IPS DF 6.9 (cell line): ENCODE measurements around the gene ITPRID2.

Experiments
- DNase-seq: peaks from one replicate; pipeline ENCODE4 v3.0.0-alpha.2; 2013; ENCODE audit warnings: low read depth, low spot score
- H3K27ac ChIP-seq: one replicate; pipeline ENCODE4 v1.5.1; 2013; ENCODE audit warnings: low read length, control low read depth
- H3K27me3 ChIP-seq: 2 replicates; pipeline ENCODE4 v1.6.1; 2013; ENCODE audit warnings: mild to moderate bottlenecking, low read length; ENCODE audit not compliant: control insufficient read depth, insufficient read depth
- H3K36me3 ChIP-seq: 2 replicates; pipeline ENCODE4 v1.6.1; 2013; ENCODE audit warnings: low read length; ENCODE audit not compliant: control insufficient read depth, insufficient read depth
- H3K4me1 ChIP-seq: 2 replicates; pipeline ENCODE4 v1.6.1; 2013; ENCODE audit warnings: low read length; ENCODE audit not compliant: control insufficient read depth, insufficient read depth
- H3K4me3 ChIP-seq: 2 replicates; pipeline ENCODE4 v1.5.1; 2013; ENCODE audit warnings: mild to moderate bottlenecking, low read length
- H3K9me3 ChIP-seq: 2 replicates; pipeline ENCODE4 v1.6.1; 2013; ENCODE audit warnings: low read length, inconsistent platforms; ENCODE audit not compliant: control insufficient read depth, insufficient read depth
- WGBS: extraction: QIAGEN DNeasy Blood & Tissue Kit; methylation state at CpG from one replicate; pipeline ENCODE4 v1.1.7; 2013; ENCODE audit warnings: mixed read lengths, missing lambda C conversion rate; ENCODE audit not compliant: insufficient read length, insufficient coverage; 5-methylcytosine and 5-hydroxymethylcytosine counted together

Gene ITPRID2

DNA sequence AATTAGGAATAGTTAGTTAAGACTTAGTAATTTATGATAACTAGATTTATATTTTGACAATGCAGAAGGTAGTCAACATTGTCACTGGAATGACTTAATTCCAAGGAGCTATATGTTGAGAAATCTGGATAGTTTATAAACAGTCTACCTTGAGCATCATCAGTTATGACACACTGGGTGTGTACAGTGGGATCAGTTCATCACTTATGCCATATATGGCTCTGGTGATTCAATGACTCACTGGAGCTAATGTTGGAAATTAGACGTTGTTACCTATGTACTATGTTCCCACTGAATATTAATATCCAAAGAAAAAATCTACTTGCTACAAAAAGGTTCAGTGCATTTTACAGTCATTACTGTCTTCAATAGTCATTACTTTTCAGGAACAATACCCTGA lies 34.0 kb upstream of the ITPRID2 start:
- Histone ChIP-seq H3K4me3 (no peak overlapping the region), H3K9me3 (no peaks in the 10 kb centered on the region), H3K27ac (no peak overlapping the region), H3K27me3 (no peaks in the 10 kb centered on the region), H3K4me1 (no peaks in the 10 kb centered on the region), H3K36me3 (no peaks in the 10 kb centered on the region)
- WGBS, result no CpG with 5 or more reads among the region's 1 CpG
- DNase-seq, result no peak

DNA sequence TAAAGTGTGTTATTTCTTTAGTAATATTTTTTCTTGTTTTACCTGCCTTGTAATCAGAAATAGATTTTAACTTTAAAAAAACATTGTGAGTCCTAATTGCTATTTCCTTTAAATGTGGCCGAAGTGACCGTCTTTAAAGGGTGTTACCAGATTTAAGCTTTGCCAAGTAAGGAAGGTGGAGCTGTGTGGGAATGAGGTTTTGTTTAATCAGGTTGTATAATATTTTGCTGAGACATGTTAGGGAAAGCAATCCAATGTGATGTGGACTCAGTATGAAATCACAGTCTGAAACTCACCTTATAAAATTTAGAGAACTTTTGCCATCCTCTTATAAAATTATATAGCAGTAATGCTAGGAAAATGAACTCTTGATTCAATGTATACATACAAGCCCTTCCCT lies 32.9 kb upstream of the ITPRID2 start:
- Histone ChIP-seq H3K4me1 (no peaks in the 10 kb centered on the region), H3K9me3 (no peaks in the 10 kb centered on the region), H3K27me3 (no peaks in the 10 kb centered on the region), H3K27ac (no peak overlapping the region), H3K36me3 (no peaks in the 10 kb centered on the region), H3K4me3 (no peak overlapping the region)
- no peak for DNase-seq
- WGBS, result no CpG with 5 or more reads among the region's 2 CpGs

DNA sequence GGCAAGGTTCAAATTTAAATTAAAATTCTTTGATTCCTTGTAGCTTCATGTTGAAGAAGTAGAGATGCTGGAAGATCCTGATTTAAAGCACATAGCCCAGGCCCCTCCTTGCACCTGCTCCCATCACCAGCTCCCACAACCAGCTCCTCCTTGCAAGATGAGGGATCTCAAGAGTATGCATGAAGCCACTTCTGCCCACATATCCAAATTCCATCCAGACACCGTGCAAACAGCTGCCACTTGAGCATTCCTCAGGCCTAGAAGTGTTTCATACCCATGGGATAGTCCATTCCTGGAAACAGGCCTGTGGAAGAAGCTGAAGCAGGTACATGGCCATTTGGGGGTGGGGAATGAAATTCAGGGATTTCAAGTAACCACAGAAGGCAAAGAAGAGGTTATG lies 32.4 kb upstream of the ITPRID2 start:
- H3K4me1 ChIP-seq, result no peaks in the 10 kb centered on the region
- H3K27me3 ChIP-seq, result no peaks in the 10 kb centered on the region
- H3K4me3 ChIP-seq, result no peak overlapping the region
- H3K27ac ChIP-seq, result no peak overlapping the region
- no peak for DNase-seq
- no peaks in the 10 kb centered on the region for H3K9me3 ChIP-seq
- no peaks in the 10 kb centered on the region for H3K36me3 ChIP-seq
- WGBS, result no CpG with 5 or more reads among the region's 1 CpG

DNA sequence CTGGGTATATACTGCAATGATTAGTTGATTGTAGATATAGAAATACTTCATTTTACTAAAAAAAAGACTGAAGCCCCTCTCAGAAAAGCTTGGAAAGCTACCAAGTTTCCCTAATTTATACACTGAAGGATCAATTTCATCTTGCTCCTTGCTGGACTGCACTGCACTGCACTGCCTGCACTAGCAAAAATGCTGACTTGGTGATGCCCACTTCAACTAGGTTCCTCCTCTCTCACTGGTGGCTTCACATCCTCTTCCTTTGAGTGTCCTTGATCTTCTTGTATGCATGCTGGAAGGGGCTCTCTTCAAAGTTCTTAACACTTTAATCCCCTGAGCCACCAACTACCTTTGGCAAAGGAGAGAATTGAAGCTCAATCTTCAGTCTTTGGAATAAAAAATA lies 31.7 kb upstream of the ITPRID2 start:
- H3K27me3 ChIP-seq, result no peaks in the 10 kb centered on the region
- no peak overlapping the region for H3K27ac ChIP-seq
- no peak for DNase-seq
- H3K4me3 ChIP-seq, result no peak overlapping the region
- H3K4me1 ChIP-seq, result no peaks in the 10 kb centered on the region
- H3K36me3 ChIP-seq, result no peaks in the 10 kb centered on the region
- H3K9me3 ChIP-seq, result no peaks in the 10 kb centered on the region

DNA sequence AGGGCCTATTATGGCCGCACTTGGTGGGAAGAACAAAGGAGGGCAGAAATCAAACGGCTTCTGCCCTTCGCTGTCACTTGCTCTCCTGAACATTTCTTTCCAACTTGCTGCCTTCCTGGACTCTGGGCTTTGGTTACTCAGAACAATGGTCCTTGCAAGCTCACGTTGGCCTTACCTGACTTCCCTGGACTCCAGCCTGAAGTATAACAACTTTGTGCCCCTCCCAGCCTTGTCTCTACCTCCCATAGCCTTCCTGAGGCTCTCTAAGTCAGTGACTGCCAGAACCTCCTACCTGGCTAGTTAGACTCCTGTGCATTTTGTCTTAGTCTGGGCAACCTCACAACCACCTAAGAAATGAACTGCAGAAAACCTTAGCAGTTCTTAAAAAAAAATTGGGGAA lies 30.2 kb upstream of the ITPRID2 start:
- H3K27me3 ChIP-seq, result no peaks in the 10 kb centered on the region
- no peak overlapping the region for H3K27ac ChIP-seq
- H3K9me3 ChIP-seq, result no peaks in the 10 kb centered on the region
- H3K4me1 ChIP-seq, result no peaks in the 10 kb centered on the region
- no CpG with 5 or more reads among the region's 4 CpGs for WGBS
- DNase-seq, result no peak
- no peak overlapping the region for H3K4me3 ChIP-seq
- no peaks in the 10 kb centered on the region for H3K36me3 ChIP-seq

DNA sequence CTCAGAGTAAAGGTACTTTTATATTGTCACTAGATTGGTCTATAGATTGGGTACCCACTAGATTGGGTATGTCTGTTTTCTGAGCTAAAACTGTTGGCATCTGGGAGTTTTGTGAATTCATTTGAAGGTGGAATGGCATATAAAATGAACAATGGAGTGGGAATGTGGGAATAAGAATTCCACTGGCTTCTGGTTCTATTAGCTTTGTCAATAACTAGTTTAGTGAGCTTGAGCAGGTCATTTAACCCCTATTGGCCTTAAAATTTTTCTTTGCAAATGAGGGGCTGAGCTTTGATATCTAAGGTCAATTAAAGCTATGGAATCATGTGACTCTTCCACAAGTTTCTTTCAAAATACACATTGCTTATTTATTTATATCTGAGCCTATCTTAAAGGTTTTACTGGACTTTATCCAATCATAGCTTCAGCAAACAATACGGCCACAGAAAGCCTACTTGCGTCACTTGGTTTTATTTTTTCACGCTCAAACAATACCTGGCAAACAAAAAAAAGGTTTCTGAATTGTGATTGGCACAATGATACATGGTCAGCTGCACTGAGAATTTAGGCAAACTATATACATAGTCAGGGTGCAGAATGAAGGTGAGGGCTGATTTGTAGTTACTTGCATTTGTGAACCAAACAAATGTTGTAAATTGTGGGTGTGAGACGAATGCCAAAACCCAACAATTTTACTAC lies 28.8 kb upstream of the ITPRID2 start:
- no peak overlapping the region for H3K4me3 ChIP-seq
- WGBS, result no CpG with 5 or more reads among the region's 4 CpGs
- no peaks in the 10 kb centered on the region for H3K4me1 ChIP-seq
- H3K27me3 ChIP-seq, result no peaks in the 10 kb centered on the region
- no peak overlapping the region for H3K27ac ChIP-seq
- no peaks in the 10 kb centered on the region for H3K9me3 ChIP-seq
- H3K36me3 ChIP-seq, result no peaks in the 10 kb centered on the region
- no peak for DNase-seq

DNA sequence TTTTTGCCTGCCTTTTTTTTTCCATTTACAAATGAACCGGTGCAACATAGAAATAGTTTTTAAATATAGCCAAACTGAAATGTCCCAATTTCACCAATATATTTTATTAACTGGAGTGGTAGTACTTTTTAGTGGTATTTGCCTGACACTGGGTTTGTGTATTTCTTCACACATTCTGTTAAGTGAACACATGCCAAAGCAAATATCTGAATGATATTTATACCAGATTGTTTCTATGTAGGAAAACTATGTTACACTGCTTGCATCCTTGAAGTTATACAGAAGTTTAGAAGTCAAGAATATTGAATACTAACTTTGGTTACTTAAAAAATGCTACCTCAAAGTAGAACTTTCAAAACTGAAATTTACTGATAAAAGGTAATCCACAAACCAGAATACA lies 19.4 kb upstream of the ITPRID2 start:
- no peak overlapping the region for H3K27ac ChIP-seq
- no peak overlapping the region for H3K4me3 ChIP-seq
- no peaks in the 10 kb centered on the region for H3K36me3 ChIP-seq
- no CpG with 5 or more reads among the region's 1 CpG for WGBS
- no peaks in the 10 kb centered on the region for H3K4me1 ChIP-seq
- no peak for DNase-seq
- H3K27me3 ChIP-seq, result no peaks in the 10 kb centered on the region
- no peaks in the 10 kb centered on the region for H3K9me3 ChIP-seq

DNA sequence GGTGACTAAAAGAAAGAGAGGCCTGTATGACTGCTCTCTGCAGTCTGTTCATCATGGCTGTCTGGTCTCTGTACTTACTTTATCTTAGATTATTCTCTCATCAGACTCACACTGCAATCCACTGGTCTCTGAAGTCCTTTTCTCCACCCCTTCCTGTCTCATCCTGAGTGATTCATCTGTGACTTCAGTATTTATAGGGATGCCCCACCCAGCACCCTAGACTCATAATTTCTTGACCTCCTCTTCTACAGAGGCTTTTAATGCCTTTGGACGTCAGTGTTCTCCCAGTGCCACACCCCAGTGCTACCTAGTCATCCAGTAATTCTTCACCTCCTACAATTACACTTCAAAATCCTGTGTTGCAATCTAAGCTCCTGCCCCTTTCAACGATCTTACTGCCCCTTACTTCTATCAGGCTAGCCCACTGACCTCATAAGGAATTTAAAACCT lies 14.9 kb upstream of the ITPRID2 start:
- DNase-seq, result no peak
- no peak overlapping the region for H3K4me3 ChIP-seq
- H3K27me3 ChIP-seq, result no peaks in the 10 kb centered on the region
- no peaks in the 10 kb centered on the region for H3K36me3 ChIP-seq
- no peak overlapping the region for H3K27ac ChIP-seq
- no CpG with 5 or more reads among the region's 2 CpGs for WGBS
- no peaks in the 10 kb centered on the region for H3K4me1 ChIP-seq
- no peaks in the 10 kb centered on the region for H3K9me3 ChIP-seq

DNA sequence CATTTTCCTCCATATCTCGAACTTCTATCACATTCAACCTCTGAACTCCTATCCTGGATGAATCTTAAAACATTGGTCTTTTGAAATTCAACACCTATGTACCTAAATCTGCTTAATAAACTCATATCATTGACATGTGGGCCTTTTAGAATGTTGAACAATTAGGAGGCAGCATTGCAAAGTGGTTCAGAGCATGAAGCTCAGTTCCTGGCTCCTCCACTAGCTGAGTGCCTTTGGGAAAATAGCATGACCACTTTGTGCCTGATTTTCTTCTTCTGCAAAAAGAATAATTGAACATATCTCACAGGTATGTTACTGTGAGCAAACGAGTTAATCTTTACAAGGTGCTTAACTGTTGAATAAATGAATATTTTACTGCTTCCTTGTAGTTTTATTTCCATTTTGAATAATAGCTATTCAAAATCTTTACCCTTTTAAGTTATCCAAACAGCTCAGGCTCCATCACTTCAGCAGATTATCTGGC lies 14.3 kb upstream of the ITPRID2 start:
- Histone ChIP-seq H3K36me3 (no peaks in the 10 kb centered on the region), H3K9me3 (no peaks in the 10 kb centered on the region), H3K27ac (no peak overlapping the region), H3K4me1 (no peaks in the 10 kb centered on the region), H3K4me3 (no peak overlapping the region), H3K27me3 (no peaks in the 10 kb centered on the region)
- no peak for DNase-seq
- WGBS, result 100% methylated on average over 1 of the region's 2 CpGs

DNA sequence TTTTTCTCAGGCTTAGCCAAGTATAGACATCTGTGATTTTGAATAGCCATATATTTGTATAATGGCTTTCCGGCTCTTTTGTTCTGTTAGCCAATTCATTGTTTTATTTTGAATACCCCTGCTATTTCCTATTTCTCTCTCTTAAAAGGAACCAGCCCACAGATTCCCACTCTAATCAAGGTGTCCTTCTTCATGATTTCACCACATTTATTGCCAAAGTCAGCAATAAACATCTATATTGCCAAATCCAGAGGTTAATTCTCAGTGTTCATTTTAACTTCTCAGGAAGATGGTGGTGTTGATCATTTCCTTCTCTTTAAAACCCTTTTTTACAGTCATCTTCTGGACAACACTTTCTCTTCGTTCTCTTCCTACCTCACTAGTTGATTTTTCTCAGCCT lies 13.1 kb upstream of the ITPRID2 start:
- no peaks in the 10 kb centered on the region for H3K27me3 ChIP-seq
- no CpG with 5 or more reads among the region's 2 CpGs for WGBS
- H3K36me3 ChIP-seq, result no peaks in the 10 kb centered on the region
- H3K9me3 ChIP-seq, result no peaks in the 10 kb centered on the region
- no peak for DNase-seq
- H3K4me3 ChIP-seq, result no peak overlapping the region
- no peak overlapping the region for H3K27ac ChIP-seq
- no peaks in the 10 kb centered on the region for H3K4me1 ChIP-seq

DNA sequence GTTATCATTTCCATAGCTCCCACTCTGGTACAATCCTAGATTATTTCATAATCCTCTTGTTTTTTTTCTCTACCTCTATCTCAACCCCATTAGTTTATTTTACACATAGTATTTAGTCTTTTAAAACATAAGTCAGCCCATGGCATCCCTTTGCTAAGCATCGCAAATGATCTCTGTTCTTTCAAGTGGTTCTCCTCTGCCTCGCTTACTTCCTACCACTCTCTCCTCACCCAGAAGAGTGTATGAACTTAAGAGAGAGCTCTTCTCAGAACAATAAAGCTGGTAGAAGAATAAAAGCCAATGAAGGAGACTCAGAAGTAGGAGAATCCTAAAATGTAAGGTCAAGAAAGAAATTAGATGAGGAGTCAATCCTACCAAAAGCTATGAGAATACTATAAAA lies 12.2 kb upstream of the ITPRID2 start:
- H3K36me3 ChIP-seq, result no peaks in the 10 kb centered on the region
- H3K4me3 ChIP-seq, result no peak overlapping the region
- no CpG with 5 or more reads among the region's 2 CpGs for WGBS
- H3K4me1 ChIP-seq, result no peaks in the 10 kb centered on the region
- no peak overlapping the region for H3K27ac ChIP-seq
- H3K27me3 ChIP-seq, result no peaks in the 10 kb centered on the region
- H3K9me3 ChIP-seq, result no peaks in the 10 kb centered on the region
- no peak for DNase-seq
